GM18868 (cell line): ENCODE measurements around the gene FRZB.

Experiments
- ATAC-seq: cut with Tn5 transposase; IDR thresholded peaks from one replicate; pipeline ENCODE4 v1.9.1; 2021; ENCODE audit warnings: mild to moderate bottlenecking, moderate library complexity; ENCODE audit not compliant: unreplicated experiment

The FRZB gene

DNA sequence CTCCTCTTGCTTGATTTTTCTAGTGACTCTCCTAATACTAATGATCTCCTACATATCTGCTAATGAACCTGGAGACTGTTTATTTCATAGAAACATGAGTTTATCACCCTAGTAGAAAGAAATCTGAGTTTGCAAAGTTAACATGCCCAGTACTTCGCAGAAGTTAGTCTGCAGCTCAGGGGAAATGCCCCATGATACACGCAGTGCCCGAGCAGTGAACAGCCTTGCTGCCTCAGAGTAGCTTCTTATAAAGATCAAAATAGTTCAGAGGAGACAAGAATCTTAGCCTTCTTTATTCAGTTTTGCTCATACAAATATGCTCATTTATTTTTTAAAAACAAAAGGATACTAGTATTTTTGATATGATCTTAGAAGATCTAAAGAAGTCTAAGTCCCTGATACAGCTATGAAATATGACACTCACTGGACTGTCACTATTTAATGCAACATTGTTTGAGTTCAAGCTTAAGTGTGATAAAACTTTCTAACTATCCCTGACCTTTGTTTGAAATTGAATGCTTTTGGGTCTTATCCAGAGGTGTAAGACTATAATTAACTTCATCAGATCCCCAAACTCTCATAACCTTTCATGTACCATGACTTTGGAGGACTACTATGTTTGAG lies 20.5 kb downstream of the FRZB start:
- no peak for ATAC-seq

- no peak for ATAC-seq
Observed at GRCh38 chr2:182836451-182836850, 30.0 kb downstream of the FRZB start.

GRCh38 chr2:182834293-182834692 lies 32.1 kb downstream of the FRZB start:
- ATAC-seq = no peak

DNA sequence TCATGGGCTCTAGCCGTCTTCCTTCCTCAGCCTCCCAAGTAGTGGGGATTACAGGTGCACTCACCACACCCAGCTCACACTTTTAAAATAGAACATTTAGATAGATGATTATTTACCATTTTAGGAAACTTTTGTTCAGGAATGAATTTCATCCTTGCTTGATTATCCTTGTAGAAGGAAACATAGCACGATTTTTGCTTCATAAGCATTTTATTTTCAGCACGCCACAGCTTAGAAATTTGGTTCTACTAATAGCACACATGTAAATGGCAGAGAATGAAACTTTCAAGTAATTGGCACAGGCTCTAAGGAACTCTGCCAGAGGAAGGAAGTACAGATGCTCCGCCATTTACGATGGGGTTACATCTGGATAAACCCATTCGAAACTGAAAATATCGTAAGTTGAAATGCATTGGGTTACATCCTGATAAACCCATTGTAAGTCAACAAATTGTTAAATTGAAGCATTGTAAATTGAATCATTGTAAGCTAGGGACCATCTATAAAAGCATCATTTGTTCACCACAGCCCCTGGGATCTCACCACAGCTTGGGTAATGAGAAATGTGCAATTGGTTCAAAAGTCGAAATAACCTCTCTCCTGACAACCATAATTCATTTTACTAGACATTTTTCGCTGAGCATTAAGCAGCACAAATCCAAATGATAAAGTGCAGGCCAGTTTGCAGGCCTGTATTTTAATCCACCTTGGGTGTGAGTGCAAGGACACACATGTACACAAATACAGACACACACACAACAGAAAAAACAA lies 33.2 kb downstream of the FRZB start:
- ATAC-seq = no peak

DNA sequence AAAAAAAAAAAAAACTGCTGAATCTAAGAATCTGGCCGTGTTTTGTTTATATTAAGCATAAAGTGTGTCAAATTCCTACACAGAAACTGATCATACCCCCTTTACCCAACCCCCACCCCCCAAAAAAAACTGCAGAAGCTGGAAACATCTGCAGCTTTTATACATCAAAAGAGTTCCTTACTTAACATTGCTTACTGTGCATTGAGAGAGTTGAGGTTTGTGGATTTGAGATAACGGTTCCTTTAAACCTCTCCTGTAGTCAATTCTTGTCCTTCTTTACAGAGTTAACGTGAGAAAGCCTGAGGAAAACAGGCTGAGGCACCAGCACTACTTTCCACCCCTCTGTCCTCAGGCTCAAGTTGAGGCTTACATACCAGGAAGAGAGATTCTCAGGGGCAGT lies 34.5 kb downstream of the FRZB start:
- ATAC-seq = no peak

GRCh38 chr2:182831101-182831500 lies 35.3 kb downstream of the FRZB start:
- no peak for ATAC-seq

GRCh38 chr2:182827182-182827879 lies 39.1 kb downstream of the FRZB start:
- ATAC-seq = no peak

- no peak for ATAC-seq
Observed at GRCh38 chr2:182826496-182826895, 39.9 kb downstream of the FRZB start.

DNA sequence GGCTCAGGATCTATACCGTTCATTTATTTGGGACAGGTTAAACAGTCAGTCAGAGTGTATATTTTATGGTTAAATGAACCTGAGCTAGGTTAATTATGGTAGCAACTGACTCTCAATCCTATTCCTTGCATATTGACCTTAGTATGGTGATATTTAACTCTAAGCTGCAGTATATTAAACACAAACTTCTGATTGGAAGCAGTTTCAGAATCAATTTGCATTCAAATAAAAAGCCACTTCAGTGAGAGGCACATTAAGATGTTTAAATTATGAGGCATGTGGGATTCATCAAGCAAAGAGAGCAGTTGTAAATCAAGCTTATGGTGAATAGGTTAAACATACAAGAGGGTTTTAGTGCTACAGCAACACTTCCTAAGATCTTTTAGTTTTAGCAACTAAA lies 40.4 kb downstream of the FRZB start:
- no peak for ATAC-seq

DNA sequence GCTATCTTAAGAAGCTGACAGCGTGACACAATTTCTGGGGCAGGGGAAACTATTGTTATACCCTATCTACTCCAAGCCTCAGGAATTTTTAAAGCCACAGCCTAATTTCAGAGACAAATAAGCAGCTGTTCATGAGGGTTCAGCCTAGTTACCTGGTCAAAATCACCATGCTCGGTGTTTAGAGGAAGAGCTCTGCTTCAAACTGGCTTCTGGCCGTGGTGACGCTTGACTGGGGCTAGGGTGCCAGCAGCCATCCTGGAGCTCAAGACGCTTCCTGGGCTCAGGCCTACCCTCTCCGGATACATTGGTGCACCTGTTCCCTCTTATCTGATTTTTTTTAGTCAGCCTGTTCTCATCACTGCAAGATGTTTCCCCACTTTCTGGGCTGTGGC lies 41.7 kb downstream of the FRZB start:
- ATAC-seq = no peak

DNA sequence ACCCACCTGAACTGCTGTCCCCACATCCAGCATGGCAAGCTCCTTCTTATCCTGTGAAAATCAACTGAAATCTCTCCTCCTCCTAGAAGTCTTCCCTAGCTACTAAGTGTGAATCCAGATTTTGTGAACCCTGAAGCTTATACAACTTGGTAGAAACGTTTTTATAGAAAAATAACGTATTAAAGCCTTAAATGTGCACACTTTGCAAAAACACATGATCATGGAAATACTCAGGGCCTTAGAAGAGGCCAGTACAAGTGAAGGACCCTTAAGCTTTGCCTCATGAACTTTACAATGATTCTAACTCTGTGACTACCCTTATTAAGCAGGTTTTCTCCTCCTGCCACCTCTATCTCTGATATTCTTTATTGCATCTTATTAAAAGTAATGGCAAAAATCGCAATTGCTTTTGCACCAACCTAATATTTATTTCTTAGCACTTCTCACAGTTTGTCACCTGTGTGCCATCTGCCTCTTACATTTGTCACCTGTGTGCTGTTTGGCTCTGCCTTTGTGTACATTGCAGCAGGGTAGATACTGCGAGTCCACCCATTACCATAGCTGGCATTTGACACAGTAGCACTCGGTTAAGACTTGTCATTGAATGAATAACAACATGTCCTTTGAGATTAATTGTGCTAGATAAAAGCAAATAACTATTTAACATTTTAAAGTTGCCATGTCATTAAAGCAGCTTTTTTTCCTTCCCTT lies 42.2 kb downstream of the FRZB start:
- ATAC-seq = no peak

GRCh38 chr2:182822733-182823132 lies 43.7 kb downstream of the FRZB start:
- no peak for ATAC-seq

DNA sequence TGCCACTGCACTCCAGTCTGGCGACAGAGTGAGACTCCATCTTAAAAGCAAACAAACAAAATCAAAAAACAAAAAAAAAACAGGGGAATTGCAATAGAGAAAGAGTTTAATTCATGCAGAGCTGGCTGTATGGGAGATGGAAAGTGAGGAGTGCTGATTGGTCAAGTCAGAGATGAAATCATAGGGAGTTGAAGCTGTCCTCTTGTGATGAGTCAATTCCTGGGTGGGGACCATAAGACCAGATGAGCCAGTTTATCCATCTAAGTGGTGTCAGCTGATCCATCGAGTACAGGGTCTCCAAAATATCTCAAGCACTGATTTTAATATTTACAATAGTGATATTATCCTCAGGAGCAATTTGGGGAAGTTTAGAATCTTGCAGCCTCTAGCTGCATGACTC lies 45.3 kb downstream of the FRZB start:
- no peak for ATAC-seq

DNA sequence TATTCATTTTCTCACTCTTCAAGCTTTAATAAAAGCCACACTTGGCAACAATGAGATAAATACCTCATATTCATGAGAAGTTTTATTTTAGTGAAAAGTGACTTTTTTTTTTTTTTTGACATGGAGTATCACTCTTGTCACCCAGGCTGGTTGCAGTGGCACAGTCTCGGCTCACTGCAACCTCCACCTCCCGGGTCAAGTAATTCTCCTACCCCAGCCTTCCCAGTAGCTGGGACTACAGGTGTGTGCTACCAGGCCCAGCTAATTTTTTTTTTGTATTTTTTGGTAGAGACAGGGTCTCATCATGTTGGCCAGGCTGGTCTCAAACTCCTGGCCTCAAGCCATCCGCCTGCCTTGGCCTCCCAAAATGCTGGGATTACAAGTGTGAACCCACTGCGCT lies 47.0 kb downstream of the FRZB start:
- ATAC-seq = no peak

- no peak for ATAC-seq
Observed at GRCh38 chr2:182818925-182819324, 47.5 kb downstream of the FRZB start.

- ATAC-seq = no peak
Observed at GRCh38 chr2:182818501-182818900, 47.9 kb downstream of the FRZB start.

DNA sequence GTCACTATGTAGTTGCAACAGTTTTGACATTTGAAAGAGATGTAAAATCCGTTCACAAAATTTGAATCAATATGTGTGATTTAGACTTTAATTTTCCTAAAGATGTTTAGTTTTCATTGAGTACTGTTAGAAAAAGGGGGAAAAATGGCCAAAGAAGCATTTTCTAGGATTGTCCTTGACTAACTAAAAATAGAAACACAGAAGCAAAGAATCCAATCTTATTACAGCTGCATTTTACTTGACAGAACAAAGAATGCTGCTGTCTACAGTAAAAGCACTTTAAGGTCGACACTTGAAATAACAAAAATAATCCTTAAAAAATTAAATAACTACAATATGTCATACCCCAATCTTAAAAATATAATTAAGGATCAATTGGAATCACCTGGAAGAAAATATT lies 48.9 kb downstream of the FRZB start:
- no peak for ATAC-seq

DNA sequence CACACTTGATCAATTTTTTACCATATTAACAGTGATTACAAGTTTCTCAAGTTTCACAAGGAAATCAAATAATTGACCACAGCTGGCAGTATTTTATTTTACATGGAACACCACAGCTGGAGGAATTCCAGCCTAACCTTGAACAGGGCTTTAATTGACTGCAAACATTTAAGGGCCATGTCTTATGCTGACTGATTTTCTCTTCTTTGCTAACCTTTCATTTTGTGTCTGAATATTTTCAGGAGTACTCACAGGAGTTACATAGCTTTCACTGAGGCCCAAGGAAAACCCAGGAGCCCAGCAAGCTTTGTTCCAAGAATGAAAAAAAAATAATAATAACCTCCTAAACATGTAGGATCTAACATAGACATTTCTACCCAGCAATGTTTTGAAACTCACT lies 49.6 kb downstream of the FRZB start:
- ATAC-seq = no peak

DNA sequence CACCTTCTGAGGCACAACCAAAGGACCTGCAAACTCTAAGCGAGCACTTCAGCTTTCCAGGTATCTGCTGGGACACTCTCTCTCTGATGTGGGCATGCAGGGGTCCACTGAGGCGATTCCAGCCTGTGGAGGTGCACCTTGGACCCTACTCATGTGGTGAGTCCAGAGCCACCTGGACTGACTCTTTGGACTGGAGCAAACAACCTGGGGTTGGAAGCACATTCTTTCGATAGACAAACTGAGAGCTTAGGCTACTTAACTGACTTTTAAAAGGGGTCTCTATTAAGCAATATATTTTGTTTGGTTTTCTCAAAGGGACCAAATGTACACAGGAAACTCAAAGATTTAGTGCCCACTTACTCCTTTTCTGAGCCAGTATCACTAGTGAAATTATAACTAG lies 51.6 kb downstream of the FRZB start:
- ATAC-seq = no peak

- ATAC-seq = no peak
Observed at GRCh38 chr2:182814380-182814779, 52.1 kb downstream of the FRZB start.

DNA sequence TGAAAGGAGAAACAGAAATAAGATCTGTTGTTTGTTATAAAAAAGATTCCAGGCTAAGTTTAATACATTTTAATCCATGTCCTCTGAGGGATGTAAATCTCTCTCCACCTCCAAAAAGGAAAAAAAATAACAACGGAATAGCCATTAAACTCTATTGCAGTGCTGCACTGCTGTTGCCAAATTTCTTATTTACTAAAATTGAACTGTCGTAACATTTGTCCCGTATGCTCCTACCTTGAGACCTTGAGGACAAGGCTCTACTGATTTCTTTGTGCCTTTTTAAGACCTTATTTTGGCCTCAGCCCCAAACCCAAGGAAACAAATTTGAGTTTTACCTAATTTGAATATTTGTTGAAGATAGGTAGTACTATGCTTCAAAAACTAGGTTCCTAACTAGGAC lies 56.4 kb downstream of the FRZB start:
- ATAC-seq = no peak

DNA sequence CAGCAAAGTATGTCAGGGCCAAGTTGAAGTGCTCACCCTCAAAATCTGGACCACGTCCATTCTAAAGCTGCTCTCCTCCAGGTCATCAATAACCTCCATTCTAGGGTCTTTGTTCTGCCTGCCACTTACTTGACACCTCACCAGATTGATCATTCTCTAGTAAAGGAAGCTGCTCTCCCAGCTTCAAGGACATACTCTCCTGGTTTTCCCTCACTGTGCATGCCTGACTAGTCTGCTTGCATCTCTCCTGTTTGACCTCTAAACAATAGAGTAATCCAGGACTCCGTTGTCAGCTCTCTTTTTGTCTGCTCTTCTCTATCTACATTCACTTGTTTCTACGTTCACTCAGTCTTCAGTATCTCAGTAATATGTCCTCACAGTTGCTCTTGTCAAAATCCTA lies 59.1 kb downstream of the FRZB start:
- ATAC-seq = no peak
